IMR-90 (cell line): ENCODE measurements around the gene PEAK1. TPM values are rescaled to one million over a fixed set of nuclear protein-coding genes. Genes with fewer than 3 reads are reported as not detected.

Experiments
- ATAC-seq: fragments of 200-7000 bp; cut with Tn5 transposase; 2 replicates; pipeline ENCODE4 v1.9.1; 2020; ENCODE audit warnings: low read depth, mild to moderate bottlenecking, moderate library complexity
- BruUV-seq: library from RNA; stranded (reverse); fragments of 400-500 nt; replicated peaks from 2 replicates; lab custom pipeline; 2021; lab: Mats Ljungman, UMichigan
- CTCF ChIA-PET: fragments of 300-600 bp; formaldehyde crosslinking; extraction: SDS; loops from one replicate; lab custom pipeline; 2021; ENCODE audit warnings: antibody characterized with exemption; lab: Yijun Ruan, JAX
- POLR2A ChIA-PET: fragments of 300-600 bp; sonication (Branson Sonifier 250); formaldehyde crosslinking; loops from one replicate; lab custom pipeline; 2022; ENCODE audit warnings: antibody characterized with exemption; ENCODE audit not compliant: unreplicated experiment; lab: Charles Lee
- DNase-seq: peaks from one replicate; pipeline ENCODE4 v3.0.0; 2013
- H2AFZ ChIP-seq: replicated peaks from 2 replicates; pipeline ENCODE3; 2013; ENCODE audit warnings: low read length, mild to moderate bottlenecking; ENCODE audit not compliant: poor library complexity
- H2AK5ac ChIP-seq: 2 replicates; pipeline ENCODE4 v1.6.1; 2013; ENCODE audit warnings: low read depth, low read length, inconsistent platforms
- H2AK9ac ChIP-seq: replicated peaks from 2 replicates; pipeline ENCODE3; 2013; ENCODE audit warnings: mild to moderate bottlenecking, low read depth, low read length, moderate library complexity; ENCODE audit not compliant: poor library complexity
- H2BK120ac ChIP-seq: 2 replicates; pipeline ENCODE4 v1.6.1; 2013; ENCODE audit warnings: low read depth, low read length, inconsistent platforms
- H2BK15ac ChIP-seq: 3 replicates; pipeline ENCODE4 v1.6.1; 2013; ENCODE audit warnings: low read depth, low read length, inconsistent platforms
- H2BK20ac ChIP-seq: 2 replicates; pipeline ENCODE4 v1.6.1; 2013; ENCODE audit warnings: low read depth, mild to moderate bottlenecking, inconsistent platforms, low read length, moderate library complexity
- H2BK5ac ChIP-seq: 2 replicates; pipeline ENCODE4 v1.6.1; 2013; ENCODE audit warnings: mild to moderate bottlenecking, low read depth, low read length, inconsistent platforms; ENCODE audit not compliant: poor library complexity, severe bottlenecking
- H3K14ac ChIP-seq: replicated peaks from 2 replicates; pipeline ENCODE4 v1.6.1; 2013; ENCODE audit warnings: low read depth, low read length, inconsistent platforms
- H3K18ac ChIP-seq: 2 replicates; pipeline ENCODE4 v1.6.1; 2013; ENCODE audit warnings: low read depth, low read length, control low read depth
- H3K23ac ChIP-seq: 2 replicates; pipeline ENCODE4 v1.6.1; 2013; ENCODE audit warnings: low read depth, low read length, inconsistent platforms
- H3K27ac ChIP-seq: 2 replicates; pipeline ENCODE4 v1.5.1; 2013; ENCODE audit warnings: mild to moderate bottlenecking, control low read depth, low read length; ENCODE audit not compliant: insufficient read depth
- H3K27me3 ChIP-seq: 2 replicates; pipeline ENCODE4 v1.6.1; 2013; ENCODE audit warnings: low read length; ENCODE audit not compliant: control insufficient read depth, insufficient read depth
- H3K36me3 ChIP-seq: 2 replicates; pipeline ENCODE4 v1.6.1; 2013; ENCODE audit warnings: low read length, mixed read lengths; ENCODE audit not compliant: control insufficient read depth, insufficient read depth
- H3K4ac ChIP-seq: 2 replicates; pipeline ENCODE4 v1.6.1; 2013; ENCODE audit warnings: low read depth, low read length, inconsistent platforms
- H3K4me1 ChIP-seq: 2 replicates; pipeline ENCODE4 v1.6.1; 2013; ENCODE audit warnings: low read length, mixed read lengths; ENCODE audit not compliant: control insufficient read depth, insufficient read depth
- H3K4me2 ChIP-seq: 2 replicates; pipeline ENCODE4 v1.6.1; 2013; ENCODE audit warnings: low read depth, mild to moderate bottlenecking, control low read depth, low read length, moderate library complexity
- H3K4me3 ChIP-seq: 2 replicates; pipeline ENCODE4 v1.5.1; 2013; ENCODE audit warnings: low read depth, mild to moderate bottlenecking, control low read depth, low read length, moderate library complexity; ENCODE audit not compliant: insufficient read depth
- H3K56ac ChIP-seq: 2 replicates; pipeline ENCODE4 v1.6.1; 2013; ENCODE audit warnings: low read length, inconsistent platforms; ENCODE audit not compliant: insufficient read depth; ENCODE audit errors: extremely low read depth
- H3K79me1 ChIP-seq, 2 experiments: 2 replicates each; pipeline ENCODE4 v1.6.1; 2013; ENCODE audit warnings: low read length in 2 of 2, inconsistent platforms in 1 of 2, low read depth in 1 of 2
- H3K9ac ChIP-seq: 2 replicates; pipeline ENCODE4 v1.6.1; 2013; ENCODE audit warnings: low read depth, low read length, control low read depth
- H3K9me1 ChIP-seq: 2 replicates; pipeline ENCODE4 v1.6.1; 2013; ENCODE audit warnings: low read length, inconsistent platforms; ENCODE audit not compliant: insufficient read depth
- H3K9me3 ChIP-seq: 2 replicates; pipeline ENCODE4 v1.6.1; 2013; ENCODE audit warnings: low read length; ENCODE audit not compliant: control insufficient read depth, insufficient read depth
- H4K20me1 ChIP-seq: 2 replicates; pipeline ENCODE4 v1.6.1; 2013; ENCODE audit warnings: low read length, inconsistent platforms; ENCODE audit not compliant: insufficient read depth
- H4K5ac ChIP-seq: 2 replicates; pipeline ENCODE4 v1.6.1; 2013; ENCODE audit warnings: mild to moderate bottlenecking, low read depth, low read length, control low read depth
- H4K8ac ChIP-seq, 2 experiments: 2 replicates each; pipeline ENCODE4 v1.6.1; 2013; ENCODE audit warnings: low read depth in 2 of 2, low read length in 2 of 2, control low read depth in 1 of 2, inconsistent platforms in 1 of 2
- H4K91ac ChIP-seq: 2 replicates; pipeline ENCODE4 v1.6.1; 2013; ENCODE audit warnings: low read depth, low read length, inconsistent platforms; ENCODE audit not compliant: insufficient read depth
- BHLHE40 ChIP-seq: fragments of 150-350 bp; IDR thresholded peaks from 2 replicates; pipeline ENCODE4 v1.6.1; 2016; ENCODE audit warnings: mild to moderate bottlenecking, low read depth, low read length
- CEBPB ChIP-seq: IDR thresholded peaks from 2 replicates; pipeline ENCODE4 v1.6.1; 2012; ENCODE audit warnings: low read depth, low read length, improper control_type of control experiment
- FOS ChIP-seq: fragments of 150-350 bp; IDR thresholded peaks from 2 replicates; pipeline ENCODE4 v1.6.1; 2016; ENCODE audit warnings: low read depth, low read length
- MAFK ChIP-seq: IDR thresholded peaks from 2 replicates; pipeline ENCODE4 v1.6.1; 2012; ENCODE audit warnings: low read depth, low read length, improper control_type of control experiment
- MXI1 ChIP-seq: IDR thresholded peaks from 2 replicates; pipeline ENCODE4 v1.6.1; 2012; ENCODE audit warnings: low read depth, mild to moderate bottlenecking, low read length, moderate library complexity, borderline replicate concordance
- NFE2L2 ChIP-seq: fragments of 150-350 bp; IDR thresholded peaks from 2 replicates; pipeline ENCODE4 v1.6.1; 2016; ENCODE audit warnings: low read depth, mild to moderate bottlenecking, low read length
- RAD21 ChIP-seq: IDR thresholded peaks from 2 replicates; pipeline ENCODE4 v1.6.1; 2012; ENCODE audit warnings: low read length, improper control_type of control experiment
- RCOR1 ChIP-seq: IDR thresholded peaks from 2 replicates; pipeline ENCODE4 v1.6.1; 2012; ENCODE audit warnings: mild to moderate bottlenecking, low read length, improper control_type of control experiment; ENCODE audit not compliant: insufficient replicate concordance
- SMC3 ChIP-seq: fragments of 150-350 bp; IDR thresholded peaks from 2 replicates; pipeline ENCODE4 v1.6.1; 2016; ENCODE audit warnings: low read depth, mild to moderate bottlenecking, antibody characterized with exemption, low read length, moderate library complexity
- WGBS, 2 experiments: methylation state at CpG; one replicate each; pipeline versions ENCODE4 v1.1.5 to v1.1.7; 2013; ENCODE audit warnings: missing lambda C conversion rate in 2 of 2; ENCODE audit not compliant: insufficient read length in 1 of 2; ENCODE audit errors: extremely low coverage in 2 of 2; 5-methylcytosine and 5-hydroxymethylcytosine counted together
- dilution Hi-C: fragments of 300-500 bp; cut with HindIII; formaldehyde crosslinking; loops from one replicate; pipeline ENCODE4 v1.14.3; 2018; ENCODE audit warnings: low sequenced_read_pairs; ENCODE audit not compliant: unreplicated experiment
- in situ Hi-C: fragments of 300-500 bp; cut with MboI; formaldehyde crosslinking; loops from 3 replicates; pipeline ENCODE4 v1.14.3; 2019; ENCODE audit warnings: low sequenced_read_pairs, inconsistent platforms, mixed read lengths
- intact Hi-C: fragments of 100-400 bp; cut with micrococcal nuclease; formaldehyde crosslinking; loops from 2 replicates; pipeline ENCODE4 v1.10.0; 2022
- polyA plus RNA-seq, 3 experiments: library from polyadenylated mRNA; depleted of rRNA; stranded (reverse); fragments of >200 nt; gene quantifications; 2 replicates each; pipeline ENCODE4 v1.2.3, GENCODE V29; 2012; ENCODE audit warnings: low replicate concordance in 1 of 3
- total RNA-seq: library from RNA; depleted of rRNA; stranded (reverse); fragments of >200 nt; gene quantifications from 2 replicates; pipeline ENCODE4 v1.2.3, GENCODE V29; 2012
- TF ChIP-seq, protein P1 (sequence below): fragments of 150-350 bp; IDR thresholded peaks from 2 replicates; pipeline ENCODE4 v1.6.1; 2017; ENCODE audit warnings: mild to moderate bottlenecking, antibody characterized with exemption, low read length, low read depth

PEAK1 gene
- total and polyA plus RNA-seq, 2 of the 4 experiments (the other 2 are of a cell fraction) = 21.5 to 43.9 TPM

DNA sequence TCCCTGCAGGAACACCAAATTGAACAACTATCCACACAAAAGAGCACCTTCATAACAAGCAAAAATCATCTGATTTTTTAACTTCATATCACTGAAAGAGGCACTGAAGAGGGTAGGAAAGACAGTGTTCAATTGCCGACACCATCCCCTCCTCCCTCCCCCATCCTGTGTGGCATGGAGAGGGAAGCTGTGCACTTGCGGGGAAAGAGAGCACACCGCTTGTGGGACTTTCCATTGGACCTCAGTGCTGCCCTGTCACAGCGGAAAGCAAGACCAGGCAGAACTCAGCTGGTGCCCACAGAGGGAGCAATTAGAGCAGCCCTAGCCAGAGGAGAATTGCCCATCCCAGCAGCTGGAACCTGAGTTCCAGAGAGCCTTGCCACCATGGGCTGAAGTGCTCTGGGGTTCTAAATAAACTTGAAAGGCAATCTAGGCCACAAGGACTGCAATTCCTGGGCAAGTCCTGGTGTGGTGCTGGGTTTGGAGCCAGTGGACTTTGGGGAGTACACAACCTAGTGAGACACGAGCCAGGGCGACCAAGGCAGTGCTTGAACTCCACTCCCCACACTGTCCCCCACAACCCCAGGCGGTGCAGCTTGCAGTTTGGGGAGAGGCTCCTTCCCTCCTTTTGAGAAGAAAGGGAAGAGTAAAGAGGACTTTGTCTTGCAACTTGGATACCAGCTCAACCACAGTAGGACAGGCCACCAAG, 27.0 kb downstream of the PEAK1 start:
- H3K4me3 ChIP-seq = no peak overlapping the region
- no peak overlapping the region for H2BK5ac ChIP-seq
- BruUV-seq = no TSS peak
- no peak overlapping the region for H4K5ac ChIP-seq
- no peak overlapping the region for H2BK120ac ChIP-seq
- no peak overlapping the region for H4K8ac ChIP-seq
- peaks cover 77% of the 10 kb centered on the region for H4K20me1 ChIP-seq
- dilution Hi-C loops = no loop called here
- H3K27me3 ChIP-seq = no peaks in the 10 kb centered on the region
- no peak overlapping the region for H3K56ac ChIP-seq
- no peak overlapping the region for H3K4me2 ChIP-seq
- H2AFZ ChIP-seq = peak overlapping the region; percentile 5
- ATAC-seq = no peak
- 100% methylated on average over 1 of the region's 7 CpGs; no CpG with 5 or more reads in 1 of the 2 experiments for WGBS, 2 experiments
- H3K9me1 ChIP-seq = peaks cover 22% of the 10 kb centered on the region
- POLR2A ChIA-PET = no interaction called here
- no peak for DNase-seq
- no peak overlapping the region for H3K18ac ChIP-seq
- no peak overlapping the region for H2AK5ac ChIP-seq
- H2BK15ac ChIP-seq = no peak overlapping the region
- H3K79me1 ChIP-seq = peaks cover 29 to 72% of the 10 kb centered on the region in 2 experiments
- H3K4ac ChIP-seq = no peak overlapping the region
- H3K14ac ChIP-seq = no peak overlapping the region
- no peak overlapping the region for H4K91ac ChIP-seq
- H3K4me1 ChIP-seq = peaks cover 13% of the 10 kb centered on the region
- H3K23ac ChIP-seq = no peak overlapping the region; the same call in none of the 2 replicates
- peaks cover 5% of the 10 kb centered on the region for H3K9me3 ChIP-seq
- CTCF ChIA-PET = no interaction called here
- H3K9ac ChIP-seq = no peak overlapping the region
- H2BK20ac ChIP-seq = no peak overlapping the region
- H3K27ac ChIP-seq = no peak overlapping the region
- H3K36me3 ChIP-seq = peaks cover 3% of the 10 kb centered on the region; the same call in 1 of the 2 replicates
- intact Hi-C loops = no loop called here
- in situ Hi-C loops = no loop called here
- no peak overlapping the region for H2AK9ac ChIP-seq
- TF ChIP-seq, protein P1, sequence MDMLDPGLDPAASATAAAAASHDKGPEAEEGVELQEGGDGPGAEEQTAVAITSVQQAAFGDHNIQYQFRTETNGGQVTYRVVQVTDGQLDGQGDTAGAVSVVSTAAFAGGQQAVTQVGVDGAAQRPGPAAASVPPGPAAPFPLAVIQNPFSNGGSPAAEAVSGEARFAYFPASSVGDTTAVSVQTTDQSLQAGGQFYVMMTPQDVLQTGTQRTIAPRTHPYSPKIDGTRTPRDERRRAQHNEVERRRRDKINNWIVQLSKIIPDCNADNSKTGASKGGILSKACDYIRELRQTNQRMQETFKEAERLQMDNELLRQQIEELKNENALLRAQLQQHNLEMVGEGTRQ = no peak
- no peak for TF ChIP-seq MXI1
- no peak for TF ChIP-seq BHLHE40
- TF ChIP-seq RAD21 = no peak
- no peak for TF ChIP-seq RCOR1
- TF ChIP-seq NFE2L2 = no peak
- no peak for TF ChIP-seq SMC3
- TF ChIP-seq FOS = no peak
- TF ChIP-seq CEBPB = no peak
- no peak for TF ChIP-seq MAFK
